ENCODE measurements around the gene PXN.

The PXN gene

GRCh38 chr12:120230326-120230973 is 35.1 kb downstream of the PXN start:
- no peaks in the 10 kb centered on the region for H3K27me3 Mint-ChIP-seq
- DNase-seq, result no peak
- peak overlapping the region; percentile 62 for H3K4me3 Mint-ChIP-seq
- peak overlapping the region; percentile 95 for H3K27ac Mint-ChIP-seq
- H3K4me1 Mint-ChIP-seq, result peaks cover 98% of the 10 kb centered on the region
- CTCF ChIA-PET, result interaction anchor here (1.3 to 14.9 kb wide), 7 partner anchors 10 to 72 kb away, joined by 3 to 773 read pairs (median 7); partner anchors contain the start of genes PXN, RNU4-2, RPLP0 and SIRT4
- no peaks in the 10 kb centered on the region for H3K9me3 Mint-ChIP-seq
- peaks cover 30% of the 10 kb centered on the region for H3K36me3 Mint-ChIP-seq

GRCh38 chr12:120229487-120230325 is 35.8 kb downstream of the PXN start:
- H3K4me1 Mint-ChIP-seq, result peaks cover 97% of the 10 kb centered on the region
- H3K27ac Mint-ChIP-seq, result peak overlapping the region; percentile 80
- CTCF ChIA-PET, result interaction anchor here (1.3 to 14.9 kb wide), 7 partner anchors 9 to 114 kb away, joined by 3 to 773 read pairs (median 12); partner anchors contain the start of genes PXN, RNU4-2 and SIRT4
- no peaks in the 10 kb centered on the region for H3K27me3 Mint-ChIP-seq
- H3K36me3 Mint-ChIP-seq, result peaks cover 35% of the 10 kb centered on the region
- no peak for DNase-seq
- H3K4me3 Mint-ChIP-seq, result peak overlapping the region; percentile 23
- H3K9me3 Mint-ChIP-seq, result no peaks in the 10 kb centered on the region

- Mint-ChIP-seq H3K4me1 (peaks cover 92% of the 10 kb centered on the region), H3K36me3 (peaks cover 35% of the 10 kb centered on the region), H3K27ac (peak overlapping the region; percentile 80), H3K9me3 (no peaks in the 10 kb centered on the region), H3K4me3 (peak overlapping the region; percentile 2), H3K27me3 (no peaks in the 10 kb centered on the region)
- DNase-seq, result no peak
- CTCF ChIA-PET, result interaction anchor here (1.3 to 14.9 kb wide), 12 partner anchors 11 to 113 kb away, joined by 3 to 773 read pairs (median 8); partner anchors contain the start of genes PXN, RNU4-1, RNU4-2 and RPLP0
Observed at GRCh38 chr12:120229071-120229486, 36.5 kb downstream of the PXN start.

GRCh38 chr12:120228291-120229070 is 37.0 kb downstream of the PXN start:
- H3K4me3 Mint-ChIP-seq, result peak overlapping the region; percentile 48
- no peaks in the 10 kb centered on the region for H3K9me3 Mint-ChIP-seq
- no peaks in the 10 kb centered on the region for H3K27me3 Mint-ChIP-seq
- H3K36me3 Mint-ChIP-seq, result peaks cover 34% of the 10 kb centered on the region
- peak overlapping the region; percentile 80 for H3K27ac Mint-ChIP-seq
- peak; percentile 94 for DNase-seq
- CTCF ChIA-PET, result interaction anchor here (0.7 to 14.9 kb wide), 17 partner anchors 10 to 113 kb away, joined by 3 to 773 read pairs (median 6); partner anchors contain the start of genes PXN, RNU4-1, RNU4-2 and RPLP0
- H3K4me1 Mint-ChIP-seq, result peaks cover 86% of the 10 kb centered on the region

GRCh38 chr12:120228041-120228290 is 37.6 kb downstream of the PXN start:
- H3K9me3 Mint-ChIP-seq, result no peaks in the 10 kb centered on the region
- DNase-seq, result no peak
- CTCF ChIA-PET, result interaction anchor here (0.7 to 14.9 kb wide), 15 partner anchors 10 to 97 kb away, joined by 3 to 773 read pairs (median 6); partner anchors contain the start of genes PXN, RNU4-1, RNU4-2 and RPLP0
- peaks cover 37% of the 10 kb centered on the region for H3K36me3 Mint-ChIP-seq
- peak overlapping the region; percentile 48 for H3K4me3 Mint-ChIP-seq
- no peak overlapping the region for H3K27ac Mint-ChIP-seq
- H3K4me1 Mint-ChIP-seq, result peaks cover 81% of the 10 kb centered on the region
- H3K27me3 Mint-ChIP-seq, result no peaks in the 10 kb centered on the region

GRCh38 chr12:120227233-120228040 is 38.1 kb downstream of the PXN start:
- CTCF ChIA-PET, result interaction anchor here (0.7 to 14.9 kb wide), 19 partner anchors 9 to 209 kb away, joined by 3 to 773 read pairs (median 5); partner anchors contain the start of genes PXN, RNU4-1, RNU4-2 and RPLP0
- Mint-ChIP-seq H3K36me3 (peaks cover 40% of the 10 kb centered on the region), H3K4me1 (peaks cover 76% of the 10 kb centered on the region), H3K9me3 (no peaks in the 10 kb centered on the region), H3K4me3 (no peak overlapping the region), H3K27ac (no peak overlapping the region), H3K27me3 (no peaks in the 10 kb centered on the region)
- DNase-seq, result no peak

- no peaks in the 10 kb centered on the region for H3K9me3 Mint-ChIP-seq
- peak; percentile 56 for DNase-seq
- H3K4me1 Mint-ChIP-seq, result peaks cover 62% of the 10 kb centered on the region
- CTCF ChIA-PET, result interaction anchor here (0.6 to 14.9 kb wide), 7 partner anchors 15 to 210 kb away, joined by 3 to 773 read pairs (median 4); partner anchors contain the start of genes PXN, RNU4-2 and RPLP0
- H3K27ac Mint-ChIP-seq, result peak overlapping the region; percentile 80
- peaks cover 37% of the 10 kb centered on the region for H3K36me3 Mint-ChIP-seq
- H3K4me3 Mint-ChIP-seq, result peak overlapping the region; percentile 33
- no peaks in the 10 kb centered on the region for H3K27me3 Mint-ChIP-seq
Observed at GRCh38 chr12:120225852-120226640, 39.5 kb downstream of the PXN start.

- Mint-ChIP-seq H3K4me1 (peaks cover 53% of the 10 kb centered on the region), H3K27me3 (no peaks in the 10 kb centered on the region), H3K27ac (peak overlapping the region; percentile 80), H3K4me3 (no peak overlapping the region), H3K9me3 (no peaks in the 10 kb centered on the region), H3K36me3 (peaks cover 43% of the 10 kb centered on the region)
- no peak for DNase-seq
- CTCF ChIA-PET, result interaction anchor here (1.1 to 14.9 kb wide), 3 partner anchors 21 to 77 kb away, joined by 3 to 773 read pairs (median 39); partner anchors contain the start of genes PXN, RPLP0 and SIRT4
Observed at GRCh38 chr12:120225200-120225558, 40.4 kb downstream of the PXN start.

GRCh38 chr12:120224304-120225199 is 41.0 kb downstream of the PXN start:
- Mint-ChIP-seq H3K36me3 (peaks cover 48% of the 10 kb centered on the region), H3K4me1 (peaks cover 47% of the 10 kb centered on the region), H3K4me3 (no peak overlapping the region), H3K27me3 (no peaks in the 10 kb centered on the region), H3K27ac (peak overlapping the region; percentile 80), H3K9me3 (no peaks in the 10 kb centered on the region)
- DNase-seq, result no peak
- CTCF ChIA-PET, result interaction anchor here (1.1 to 14.9 kb wide), 3 partner anchors 20 to 77 kb away, joined by 3 to 773 read pairs (median 39); partner anchors contain the start of genes PXN, RPLP0 and SIRT4

- CTCF ChIA-PET, result interaction anchor here (14.9 kb wide), 1 partner anchor 37 kb away, joined by 773 read pairs; the partner anchor contains the start of gene PXN
- H3K27ac Mint-ChIP-seq, result no peak overlapping the region
- H3K27me3 Mint-ChIP-seq, result no peaks in the 10 kb centered on the region
- no peak for DNase-seq
- H3K9me3 Mint-ChIP-seq, result no peaks in the 10 kb centered on the region
- no peak overlapping the region for H3K4me3 Mint-ChIP-seq
- peaks cover 38% of the 10 kb centered on the region for H3K4me1 Mint-ChIP-seq
- H3K36me3 Mint-ChIP-seq, result peaks cover 54% of the 10 kb centered on the region
Observed at GRCh38 chr12:120223458-120224303, 41.8 kb downstream of the PXN start.

- Mint-ChIP-seq H3K9me3 (no peaks in the 10 kb centered on the region), H3K27me3 (no peaks in the 10 kb centered on the region), H3K4me3 (no peak overlapping the region), H3K36me3 (peaks cover 55% of the 10 kb centered on the region), H3K4me1 (peaks cover 25% of the 10 kb centered on the region), H3K27ac (no peak overlapping the region)
- no peak for DNase-seq
- CTCF ChIA-PET, result interaction anchor here (0.5 to 14.9 kb wide), 3 partner anchors 13 to 39 kb away, joined by 4 to 773 read pairs (median 8); partner anchors contain the start of genes PXN and RPLP0
Observed at GRCh38 chr12:120222288-120222832, 43.2 kb downstream of the PXN start.

Data from activated naive CD4-positive, alpha-beta T cell treated with anti-CD3 and anti-CD28 coated beads, Interleukin-2, amount 10 ng/mL, durations not matched to agents 7 days and 5 days (primary cell).